Mesenchymal stem cell (in vitro differentiated cells and primary cell): ENCODE measurements around the gene SMYD2.
"Not testable (repeated sequence)": the region's sequence is repeated elsewhere in the genome, so short reads cannot be mapped to it uniquely, and the experiment has no call there.

Experiments used
- DNase-seq: peaks from one replicate; pipeline ENCODE4 v3.0.0-alpha.2; 2013
- H2AFZ ChIP-seq: one replicate; pipeline ENCODE4 v1.6.1; 2013; ENCODE audit warnings: low read depth, mild to moderate bottlenecking, control low read depth, inconsistent platforms, low read length, moderate library complexity
- H2AK5ac ChIP-seq: 2 replicates; pipeline ENCODE4 v1.6.1; 2013; ENCODE audit warnings: low read length, moderate library complexity, mild to moderate bottlenecking, inconsistent platforms; ENCODE audit not compliant: severe bottlenecking
- H2BK120ac ChIP-seq: one replicate; pipeline ENCODE4 v1.6.1; 2013; ENCODE audit warnings: low read depth, mild to moderate bottlenecking, inconsistent platforms, low read length, moderate library complexity
- H2BK12ac ChIP-seq, 2 experiments: one replicate each; pipeline ENCODE4 v1.6.1; 2013; ENCODE audit warnings: inconsistent platforms in 2 of 2, low read length in 2 of 2, mild to moderate bottlenecking in 2 of 2, moderate library complexity in 2 of 2, control low read depth in 1 of 2
- H2BK15ac ChIP-seq: one replicate; pipeline ENCODE4 v1.6.1; 2013; ENCODE audit warnings: mild to moderate bottlenecking, low read depth, inconsistent platforms; ENCODE audit not compliant: poor library complexity, severe bottlenecking
- H2BK5ac ChIP-seq: 2 replicates; pipeline ENCODE4 v1.6.1; 2013; ENCODE audit warnings: low read depth, mild to moderate bottlenecking, low read length, control low read depth, inconsistent platforms; ENCODE audit not compliant: poor library complexity, severe bottlenecking
- H3K14ac ChIP-seq, 2 experiments: one replicate each; pipeline ENCODE4 v1.6.1; 2013; ENCODE audit warnings: inconsistent platforms in 2 of 2, low read length in 2 of 2, control low read depth in 1 of 2, mild to moderate bottlenecking in 1 of 2, moderate library complexity in 1 of 2
- H3K18ac ChIP-seq, 2 experiments: one replicate each; pipeline ENCODE4 v1.6.1; 2013; ENCODE audit warnings: inconsistent platforms in 2 of 2, low read length in 2 of 2, control low read depth in 1 of 2, low read depth in 1 of 2, mild to moderate bottlenecking in 1 of 2
- H3K23ac ChIP-seq, 2 experiments: one replicate each; pipeline ENCODE4 v1.6.1; 2013; ENCODE audit warnings: inconsistent platforms in 2 of 2, low read length in 2 of 2, mild to moderate bottlenecking in 2 of 2, moderate library complexity in 2 of 2, control low read depth in 1 of 2
- H3K27ac ChIP-seq: 2 replicates; pipeline ENCODE4 v1.5.1; 2013; ENCODE audit warnings: mild to moderate bottlenecking, moderate library complexity, low read length, control low read depth, inconsistent platforms; ENCODE audit not compliant: poor library complexity, severe bottlenecking
- H3K27me3 ChIP-seq, 2 experiments: 2 replicates each; pipeline versions ENCODE4 v1.6.1 to v1.7.0; 2013; ENCODE audit warnings: low read length in 2 of 2, mild to moderate bottlenecking in 2 of 2, moderate library complexity in 2 of 2, control low read depth in 1 of 2, inconsistent platforms in 1 of 2; ENCODE audit not compliant: control insufficient read depth in 1 of 2, insufficient read depth in 1 of 2
- H3K36me3 ChIP-seq, 2 experiments: 2 replicates each; pipeline versions ENCODE4 v1.6.1 to v1.7.0; 2013; ENCODE audit warnings: low read length in 2 of 2, control low read depth in 1 of 2, inconsistent platforms in 1 of 2, low read depth in 1 of 2, mild to moderate bottlenecking in 1 of 2; ENCODE audit not compliant: insufficient read depth in 2 of 2, control insufficient read depth in 1 of 2
- H3K4ac ChIP-seq, 2 experiments: one replicate each; pipeline ENCODE4 v1.6.1; 2013; ENCODE audit warnings: inconsistent platforms in 2 of 2, low read length in 2 of 2, mild to moderate bottlenecking in 2 of 2, moderate library complexity in 2 of 2, control low read depth in 1 of 2, low read depth in 1 of 2
- H3K4me1 ChIP-seq: 2 replicates; pipeline ENCODE4 v1.6.1; 2013; ENCODE audit warnings: low read depth, low read length, control low read depth; ENCODE audit not compliant: control insufficient read depth, insufficient read depth
- H3K4me2 ChIP-seq: 2 replicates; pipeline ENCODE4 v1.6.1; 2013; ENCODE audit warnings: low read length, mild to moderate bottlenecking, inconsistent platforms; ENCODE audit not compliant: poor library complexity, severe bottlenecking
- H3K4me3 ChIP-seq, 2 experiments: 2 replicates each; pipeline versions ENCODE4 v1.5.1 to v1.7.0; 2013; ENCODE audit warnings: low read length in 2 of 2, mild to moderate bottlenecking in 2 of 2, control low read depth in 1 of 2, low read depth in 1 of 2; ENCODE audit not compliant: insufficient read depth in 1 of 2
- H3K79me1 ChIP-seq: replicated peaks from 2 replicates; pipeline ENCODE4 v1.6.1; 2013; ENCODE audit warnings: mild to moderate bottlenecking, control low read depth, low read length, inconsistent platforms; ENCODE audit not compliant: poor library complexity, severe bottlenecking
- H3K9ac ChIP-seq: 2 replicates; pipeline ENCODE4 v1.7.0; 2013; ENCODE audit warnings: mild to moderate bottlenecking, low read length, moderate library complexity
- H3K9me3 ChIP-seq: 2 replicates; pipeline ENCODE4 v1.7.0; 2013; ENCODE audit warnings: mild to moderate bottlenecking, low read length; ENCODE audit not compliant: control insufficient read depth
- H4K8ac ChIP-seq: one replicate; pipeline ENCODE4 v1.6.1; 2013; ENCODE audit warnings: inconsistent platforms, mild to moderate bottlenecking, low read length, moderate library complexity
- H4K91ac ChIP-seq: one replicate; pipeline ENCODE4 v1.6.1; 2013; ENCODE audit warnings: mild to moderate bottlenecking, low read length, inconsistent platforms
- WGBS: methylation state at CpG from one replicate; pipeline ENCODE4 v1.1.7; 2013; ENCODE audit warnings: mixed read lengths; 5-methylcytosine and 5-hydroxymethylcytosine counted together

The SMYD2 gene

GRCh38 chr1:214271995-214272731 lies 8.8 kb upstream of the SMYD2 start:
- no peak overlapping the region for H3K4me2 ChIP-seq
- H3K9ac ChIP-seq, result no peak overlapping the region
- no peaks in the 10 kb centered on the region for H3K9me3 ChIP-seq
- no peaks in the 10 kb centered on the region for H3K79me1 ChIP-seq
- H2AFZ ChIP-seq, result no peak overlapping the region
- no peak overlapping the region for H2BK120ac ChIP-seq
- no peaks in the 10 kb centered on the region for H3K4me1 ChIP-seq
- no peak overlapping the region for H2BK15ac ChIP-seq
- no peak overlapping the region for H3K4ac ChIP-seq
- no peak overlapping the region for H2BK5ac ChIP-seq
- no peak overlapping the region for H3K18ac ChIP-seq
- no peak for DNase-seq
- H3K14ac ChIP-seq, result no peak overlapping the region
- no peak overlapping the region for H3K27ac ChIP-seq
- no peaks in the 10 kb centered on the region for H3K27me3 ChIP-seq
- H3K36me3 ChIP-seq, result no peaks in the 10 kb centered on the region
- H3K23ac ChIP-seq, result no peak overlapping the region
- H2BK12ac ChIP-seq, result no peak overlapping the region
- H4K8ac ChIP-seq, result no peak overlapping the region
- H2AK5ac ChIP-seq, result no peak overlapping the region
- 71% methylated on average over 4 of the region's 4 CpGs for WGBS
- H4K91ac ChIP-seq, result no peak overlapping the region
- H3K4me3 ChIP-seq, result no peak overlapping the region

GRCh38 chr1:214272964-214273533 lies 7.9 kb upstream of the SMYD2 start:
- Histone ChIP-seq H3K36me3 (no peaks in the 10 kb centered on the region), H2BK5ac (no peak overlapping the region), H3K27me3 (no peaks in the 10 kb centered on the region), H3K4me2 (no peak overlapping the region), H3K4me3 (no peak overlapping the region), H3K79me1 (no peaks in the 10 kb centered on the region), H4K8ac (no peak overlapping the region), H3K9me3 (no peaks in the 10 kb centered on the region), H3K4me1 (no peaks in the 10 kb centered on the region), H3K27ac (no peak overlapping the region), H2AK5ac (no peak overlapping the region), H3K18ac (no peak overlapping the region), H3K23ac (no peak overlapping the region), H2AFZ (no peak overlapping the region), H2BK12ac (no peak overlapping the region), H3K9ac (no peak overlapping the region), H2BK120ac (no peak overlapping the region), H2BK15ac (no peak overlapping the region), H3K14ac (no peak overlapping the region), H4K91ac (no peak overlapping the region), H3K4ac (no peak overlapping the region)
- 93% methylated on average over 2 of the region's 2 CpGs for WGBS
- DNase-seq, result no peak

- H2AFZ ChIP-seq, H3K36me3 ChIP-seq, H3K4me3 ChIP-seq, H3K14ac ChIP-seq, H2BK15ac ChIP-seq, H3K4me2 ChIP-seq, H3K79me1 ChIP-seq, H3K9me3 ChIP-seq, H4K91ac ChIP-seq, H2BK12ac ChIP-seq, H2BK120ac ChIP-seq, H3K18ac ChIP-seq, H4K8ac ChIP-seq, H3K9ac ChIP-seq, H3K4ac ChIP-seq, H3K23ac ChIP-seq, H3K27me3 ChIP-seq, H3K27ac ChIP-seq, H2AK5ac ChIP-seq, H2BK5ac ChIP-seq, DNase-seq, H3K4me1 ChIP-seq: not testable (repeated sequence)
- 94% methylated on average over 2 of the region's 4 CpGs for WGBS
Measured at GRCh38 chr1:214275700-214276099, 5.3 kb upstream of the SMYD2 start.

GRCh38 chr1:214276786-214277185 lies 4.2 kb upstream of the SMYD2 start:
- Histone ChIP-seq H2BK12ac (no peak overlapping the region), H2AFZ (no peak overlapping the region), H2BK5ac (no peak overlapping the region), H3K27ac (no peak overlapping the region), H3K4me1 (peaks cover 4% of the 10 kb centered on the region), H3K14ac (no peak overlapping the region), H3K18ac (no peak overlapping the region), H2BK120ac (no peak overlapping the region), H3K36me3 (peaks cover 0 to 7% of the 10 kb centered on the region in 2 experiments), H2AK5ac (peak overlapping the region; percentile 36), H4K8ac (no peak overlapping the region), H3K9ac (no peak overlapping the region), H4K91ac (no peak overlapping the region), H3K27me3 (no peaks in the 10 kb centered on the region), H3K4ac (no peak overlapping the region), H3K4me2 (no peak overlapping the region), H3K4me3 (no peak overlapping the region), H3K79me1 (peaks cover 4% of the 10 kb centered on the region), H2BK15ac (peak overlapping the region; percentile 6), H3K23ac (no peak overlapping the region), H3K9me3 (no peaks in the 10 kb centered on the region)
- DNase-seq, result no peak
- 95% methylated on average over 1 of the region's 1 CpG for WGBS
